ENCODE measurements around the gene KRT77.

KRT77 gene

DNA sequence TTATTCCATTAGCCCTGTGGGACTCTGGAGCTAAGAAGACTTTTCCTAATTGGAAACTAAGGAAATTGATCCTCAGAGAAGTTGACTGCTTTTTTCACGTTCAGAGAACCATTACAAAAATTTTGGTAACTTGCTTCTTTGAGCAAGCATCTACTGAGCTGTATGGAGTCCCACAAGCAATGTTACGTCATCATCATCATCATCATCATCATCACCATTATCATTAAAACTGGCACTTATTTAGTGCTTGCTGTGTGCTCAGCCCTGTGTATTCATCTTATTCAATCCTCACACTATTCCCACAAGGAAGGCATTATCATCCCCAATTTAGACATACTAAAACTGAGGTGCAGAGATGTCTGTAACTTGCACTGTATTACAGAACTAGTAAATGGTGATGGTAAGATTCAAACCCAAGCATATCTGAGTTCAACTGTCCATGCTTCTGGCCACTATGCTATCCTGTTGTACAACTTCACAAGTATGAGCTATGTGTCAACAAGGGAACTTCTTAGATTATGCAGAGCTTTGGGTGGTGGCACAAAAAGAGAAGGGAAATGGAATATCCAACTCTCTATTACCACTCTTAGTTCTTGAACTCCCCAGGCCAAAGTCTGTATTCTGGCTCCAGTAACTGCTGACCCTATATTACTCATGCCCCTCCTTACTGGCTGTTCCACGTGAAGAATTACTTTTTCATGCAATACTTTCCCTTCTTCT lies 29.5 kb downstream of the KRT77 start:
- CTCF ChIA-PET, result interaction anchor here (0.6 to 1.2 kb wide), 5 partner anchors 19 to 278 kb away, joined by 3 to 4 read pairs (median 3); no protein-coding TSS in a partner anchor
- Histone ChIP-seq H3K9me3 (ENCODE audit: control insufficient read depth, insufficient read depth, low read depth, low read length) (no peaks in the 10 kb centered on the region), H3K36me3 (ENCODE audit: control insufficient read depth in 2 of 2, insufficient read depth in 1 of 2, low read length in 2 of 2) (no peaks in the 10 kb centered on the region), H3K4me1 (ENCODE audit: control insufficient read depth, insufficient read depth, low read length) (no peaks in the 10 kb centered on the region), H3K27ac (ENCODE audit: extremely low read depth, low read depth, low read length) (no peak overlapping the region), H3K4me3 (ENCODE audit: low read depth, low read length) (no peak overlapping the region)
- POLR2A ChIA-PET, result no interaction called here
- TF ChIP-seq, protein P1, sequence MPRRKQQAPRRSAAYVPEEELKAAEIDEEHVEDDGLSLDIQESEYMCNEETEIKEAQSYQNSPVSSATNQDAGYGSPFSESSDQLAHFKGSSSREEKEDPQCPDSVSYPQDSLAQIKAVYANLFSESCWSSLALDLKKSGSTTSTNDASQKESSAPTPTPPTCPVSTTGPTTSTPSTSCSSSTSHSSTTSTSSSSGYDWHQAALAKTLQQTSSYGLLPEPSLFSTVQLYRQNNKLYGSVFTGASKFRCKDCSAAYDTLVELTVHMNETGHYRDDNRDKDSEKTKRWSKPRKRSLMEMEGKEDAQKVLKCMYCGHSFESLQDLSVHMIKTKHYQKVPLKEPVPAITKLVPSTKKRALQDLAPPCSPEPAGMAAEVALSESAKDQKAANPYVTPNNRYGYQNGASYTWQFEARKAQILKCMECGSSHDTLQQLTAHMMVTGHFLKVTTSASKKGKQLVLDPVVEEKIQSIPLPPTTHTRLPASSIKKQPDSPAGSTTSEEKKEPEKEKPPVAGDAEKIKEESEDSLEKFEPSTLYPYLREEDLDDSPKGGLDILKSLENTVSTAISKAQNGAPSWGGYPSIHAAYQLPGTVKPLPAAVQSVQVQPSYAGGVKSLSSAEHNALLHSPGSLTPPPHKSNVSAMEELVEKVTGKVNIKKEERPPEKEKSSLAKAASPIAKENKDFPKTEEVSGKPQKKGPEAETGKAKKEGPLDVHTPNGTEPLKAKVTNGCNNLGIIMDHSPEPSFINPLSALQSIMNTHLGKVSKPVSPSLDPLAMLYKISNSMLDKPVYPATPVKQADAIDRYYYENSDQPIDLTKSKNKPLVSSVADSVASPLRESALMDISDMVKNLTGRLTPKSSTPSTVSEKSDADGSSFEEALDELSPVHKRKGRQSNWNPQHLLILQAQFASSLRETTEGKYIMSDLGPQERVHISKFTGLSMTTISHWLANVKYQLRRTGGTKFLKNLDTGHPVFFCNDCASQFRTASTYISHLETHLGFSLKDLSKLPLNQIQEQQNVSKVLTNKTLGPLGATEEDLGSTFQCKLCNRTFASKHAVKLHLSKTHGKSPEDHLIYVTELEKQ (tag by site-specific recombination; IDR thresholded peaks at IDR 0.05; ENCODE audit: borderline replicate concordance), result no peak
- TF ChIP-seq ZNF521 (tag by site-specific recombination; IDR thresholded peaks at IDR 0.05) (no peak), ZNF292 (tag by site-specific recombination; IDR thresholded peaks at IDR 0.05; ENCODE audit: borderline replicate concordance, low read depth) (no peak), ZNF433 (tag by site-specific recombination; IDR thresholded peaks at IDR 0.05; ENCODE audit: low read depth) (no peak), MEIS1 (CRISPR knock-in tag; IDR thresholded peaks at IDR 0.05; ENCODE audit: borderline replicate concordance) (no peak), ZNF48 (tag by site-specific recombination; IDR thresholded peaks at IDR 0.05) (no peak), ZNF174 (tag by site-specific recombination; IDR thresholded peaks at IDR 0.05) (no peak), ZNF76 (tag by site-specific recombination; IDR thresholded peaks at IDR 0.05; ENCODE audit: borderline replicate concordance, low read depth) (no peak), ZNF214 (tag by site-specific recombination; IDR thresholded peaks at IDR 0.05; ENCODE audit: borderline replicate concordance) (no peak), ZNF792 (tag by site-specific recombination; IDR thresholded peaks at IDR 0.05) (no peak), PRDM1 (tag by site-specific recombination; IDR thresholded peaks at IDR 0.05) (no peak)
- TF ChIP-seq, protein P2, sequence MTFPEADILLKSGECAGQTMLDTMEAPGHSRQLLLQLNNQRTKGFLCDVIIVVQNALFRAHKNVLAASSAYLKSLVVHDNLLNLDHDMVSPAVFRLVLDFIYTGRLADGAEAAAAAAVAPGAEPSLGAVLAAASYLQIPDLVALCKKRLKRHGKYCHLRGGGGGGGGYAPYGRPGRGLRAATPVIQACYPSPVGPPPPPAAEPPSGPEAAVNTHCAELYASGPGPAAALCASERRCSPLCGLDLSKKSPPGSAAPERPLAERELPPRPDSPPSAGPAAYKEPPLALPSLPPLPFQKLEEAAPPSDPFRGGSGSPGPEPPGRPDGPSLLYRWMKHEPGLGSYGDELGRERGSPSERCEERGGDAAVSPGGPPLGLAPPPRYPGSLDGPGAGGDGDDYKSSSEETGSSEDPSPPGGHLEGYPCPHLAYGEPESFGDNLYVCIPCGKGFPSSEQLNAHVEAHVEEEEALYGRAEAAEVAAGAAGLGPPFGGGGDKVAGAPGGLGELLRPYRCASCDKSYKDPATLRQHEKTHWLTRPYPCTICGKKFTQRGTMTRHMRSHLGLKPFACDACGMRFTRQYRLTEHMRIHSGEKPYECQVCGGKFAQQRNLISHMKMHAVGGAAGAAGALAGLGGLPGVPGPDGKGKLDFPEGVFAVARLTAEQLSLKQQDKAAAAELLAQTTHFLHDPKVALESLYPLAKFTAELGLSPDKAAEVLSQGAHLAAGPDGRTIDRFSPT (tag by site-specific recombination; IDR thresholded peaks at IDR 0.05), result no peak
- TF ChIP-seq, protein P3, sequence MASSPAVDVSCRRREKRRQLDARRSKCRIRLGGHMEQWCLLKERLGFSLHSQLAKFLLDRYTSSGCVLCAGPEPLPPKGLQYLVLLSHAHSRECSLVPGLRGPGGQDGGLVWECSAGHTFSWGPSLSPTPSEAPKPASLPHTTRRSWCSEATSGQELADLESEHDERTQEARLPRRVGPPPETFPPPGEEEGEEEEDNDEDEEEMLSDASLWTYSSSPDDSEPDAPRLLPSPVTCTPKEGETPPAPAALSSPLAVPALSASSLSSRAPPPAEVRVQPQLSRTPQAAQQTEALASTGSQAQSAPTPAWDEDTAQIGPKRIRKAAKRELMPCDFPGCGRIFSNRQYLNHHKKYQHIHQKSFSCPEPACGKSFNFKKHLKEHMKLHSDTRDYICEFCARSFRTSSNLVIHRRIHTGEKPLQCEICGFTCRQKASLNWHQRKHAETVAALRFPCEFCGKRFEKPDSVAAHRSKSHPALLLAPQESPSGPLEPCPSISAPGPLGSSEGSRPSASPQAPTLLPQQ (tag by site-specific recombination; IDR thresholded peaks at IDR 0.05), result no peak
- TF ChIP-seq, protein P4, sequence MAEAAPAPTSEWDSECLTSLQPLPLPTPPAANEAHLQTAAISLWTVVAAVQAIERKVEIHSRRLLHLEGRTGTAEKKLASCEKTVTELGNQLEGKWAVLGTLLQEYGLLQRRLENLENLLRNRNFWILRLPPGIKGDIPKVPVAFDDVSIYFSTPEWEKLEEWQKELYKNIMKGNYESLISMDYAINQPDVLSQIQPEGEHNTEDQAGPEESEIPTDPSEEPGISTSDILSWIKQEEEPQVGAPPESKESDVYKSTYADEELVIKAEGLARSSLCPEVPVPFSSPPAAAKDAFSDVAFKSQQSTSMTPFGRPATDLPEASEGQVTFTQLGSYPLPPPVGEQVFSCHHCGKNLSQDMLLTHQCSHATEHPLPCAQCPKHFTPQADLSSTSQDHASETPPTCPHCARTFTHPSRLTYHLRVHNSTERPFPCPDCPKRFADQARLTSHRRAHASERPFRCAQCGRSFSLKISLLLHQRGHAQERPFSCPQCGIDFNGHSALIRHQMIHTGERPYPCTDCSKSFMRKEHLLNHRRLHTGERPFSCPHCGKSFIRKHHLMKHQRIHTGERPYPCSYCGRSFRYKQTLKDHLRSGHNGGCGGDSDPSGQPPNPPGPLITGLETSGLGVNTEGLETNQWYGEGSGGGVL (tag by site-specific recombination; IDR thresholded peaks at IDR 0.05), result no peak
- TF ChIP-seq, protein P5, sequence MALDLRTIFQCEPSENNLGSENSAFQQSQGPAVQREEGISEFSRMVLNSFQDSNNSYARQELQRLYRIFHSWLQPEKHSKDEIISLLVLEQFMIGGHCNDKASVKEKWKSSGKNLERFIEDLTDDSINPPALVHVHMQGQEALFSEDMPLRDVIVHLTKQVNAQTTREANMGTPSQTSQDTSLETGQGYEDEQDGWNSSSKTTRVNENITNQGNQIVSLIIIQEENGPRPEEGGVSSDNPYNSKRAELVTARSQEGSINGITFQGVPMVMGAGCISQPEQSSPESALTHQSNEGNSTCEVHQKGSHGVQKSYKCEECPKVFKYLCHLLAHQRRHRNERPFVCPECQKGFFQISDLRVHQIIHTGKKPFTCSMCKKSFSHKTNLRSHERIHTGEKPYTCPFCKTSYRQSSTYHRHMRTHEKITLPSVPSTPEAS (tag by site-specific recombination; IDR thresholded peaks at IDR 0.05), result no peak
- TF ChIP-seq, protein P6, sequence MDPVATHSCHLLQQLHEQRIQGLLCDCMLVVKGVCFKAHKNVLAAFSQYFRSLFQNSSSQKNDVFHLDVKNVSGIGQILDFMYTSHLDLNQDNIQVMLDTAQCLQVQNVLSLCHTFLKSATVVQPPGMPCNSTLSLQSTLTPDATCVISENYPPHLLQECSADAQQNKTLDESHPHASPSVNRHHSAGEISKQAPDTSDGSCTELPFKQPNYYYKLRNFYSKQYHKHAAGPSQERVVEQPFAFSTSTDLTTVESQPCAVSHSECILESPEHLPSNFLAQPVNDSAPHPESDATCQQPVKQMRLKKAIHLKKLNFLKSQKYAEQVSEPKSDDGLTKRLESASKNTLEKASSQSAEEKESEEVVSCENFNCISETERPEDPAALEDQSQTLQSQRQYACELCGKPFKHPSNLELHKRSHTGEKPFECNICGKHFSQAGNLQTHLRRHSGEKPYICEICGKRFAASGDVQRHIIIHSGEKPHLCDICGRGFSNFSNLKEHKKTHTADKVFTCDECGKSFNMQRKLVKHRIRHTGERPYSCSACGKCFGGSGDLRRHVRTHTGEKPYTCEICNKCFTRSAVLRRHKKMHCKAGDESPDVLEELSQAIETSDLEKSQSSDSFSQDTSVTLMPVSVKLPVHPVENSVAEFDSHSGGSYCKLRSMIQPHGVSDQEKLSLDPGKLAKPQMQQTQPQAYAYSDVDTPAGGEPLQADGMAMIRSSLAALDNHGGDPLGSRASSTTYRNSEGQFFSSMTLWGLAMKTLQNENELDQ (tag by site-specific recombination; IDR thresholded peaks at IDR 0.05; ENCODE audit: low read depth), result no peak

Data from HEK293 (cell line).